Prostate gland (tissue), 2 donors: ENCODE measurements around the gene MRPL16. TPM values are rescaled to one million over a fixed set of nuclear protein-coding genes. Genes with fewer than 3 reads are reported as not detected.
"Not testable (repeated sequence)": the region's sequence is repeated elsewhere in the genome, so short reads cannot be mapped to it uniquely, and the experiment has no call there.

Source experiments
- DNase-seq: peaks from one replicate; pipeline ENCODE4 v3.0.0-alpha.2; 2019; ENCODE audit warnings: low spot score
- H3K27ac ChIP-seq, 2 donors: fragments of 200-600 bp; sonication (generic); 2 replicates each; pipeline ENCODE4 v1.5.1; 2017 to 2019
- H3K27me3 ChIP-seq: fragments of 200-600 bp; sonication (generic); replicated peaks from 2 replicates; pipeline ENCODE4 v1.5.1; 2019; ENCODE audit not compliant: insufficient read depth
- H3K36me3 ChIP-seq, 2 donors: fragments of 200-600 bp; sonication (generic); 1 replicate in 1 of 2; 2 replicates in 1 of 2; pipeline versions ENCODE4 v1.5.1 to v1.8.1; 2017 to 2019
- H3K4me1 ChIP-seq: fragments of 200-600 bp; sonication (generic); replicated peaks from 2 replicates; pipeline ENCODE4 v1.5.1; 2019
- H3K4me3 ChIP-seq, 2 donors: fragments of 200-600 bp; sonication (generic); 2 replicates each; pipeline ENCODE4 v1.5.1; 2017 to 2019
- H3K9me3 ChIP-seq: fragments of 200-600 bp; sonication (generic); 2 replicates; pipeline ENCODE4 v1.5.1; 2017
- CTCF ChIP-seq, 4 experiments: fragments of 200-600 bp in 2 of 4; fragments of 450-650 bp in 2 of 4; sonication (generic) in 2 of 4; IDR thresholded peaks; 1 replicate in 3 of 4; 2 replicates in 1 of 4; pipeline ENCODE4 v1.5.1; 2016 to 2019; ENCODE audit warnings: antibody characterized with exemption in 4 of 4, mild to moderate bottlenecking in 2 of 4, moderate library complexity in 2 of 4
- POLR2A ChIP-seq: fragments of 450-650 bp; IDR thresholded peaks from one replicate; pipeline ENCODE4 v1.6.1; 2016; ENCODE audit warnings: antibody characterized with exemption, mild to moderate bottlenecking
- POLR2AphosphoS5 ChIP-seq: sonication (generic); formaldehyde crosslinking; IDR thresholded peaks from one replicate; pipeline ENCODE4 v1.6.1; 2017; ENCODE audit warnings: antibody characterized with exemption
- WGBS: methylation state at CpG from one replicate; pipeline ENCODE4 v1.1.5; 2018; 5-methylcytosine and 5-hydroxymethylcytosine counted together
- intact Hi-C: fragments of 100-400 bp; cut with DNase I; formaldehyde crosslinking; loops from one replicate; pipeline ENCODE4 v1.14.2; 2022
- total RNA-seq, 2 donors: library from RNA; depleted of rRNA; stranded (reverse); fragments of >200 nt; gene quantifications; one replicate each; pipeline ENCODE4 v1.1.0, GENCODE V29; 2016

The MRPL16 gene
- 10 to 100 TPM; 38.3 to 97.6 TPM for total RNA-seq

GRCh38 chr11:59810189-59810910, at the start of gene MRPL16:
TSS of gene MRPL16 (minus strand) at chr11:59810778. CDS start at chr11:59810658, 120 bp downstream.
- Histone ChIP-seq H3K4me1 (no peaks in the 10 kb centered on the region), H3K36me3 (no peaks in the 10 kb centered on the region), H3K9me3 (no peaks in the 10 kb centered on the region), H3K27me3 (no peaks in the 10 kb centered on the region), H3K4me3 (peak within 1 kb of the TSS; percentile 79 to 93), H3K27ac (peak within 1 kb of the TSS; percentile 78 to 79)
- TF ChIP-seq POLR2A (peak; percentile 48), POLR2AphosphoS5 (peak; percentile 87), CTCF (IDR thresholded peaks at IDR 0.05) (peak in 2 of 4 experiments; percentile 42 to 48)
- intact Hi-C loops, result loop anchor here (2.0 kb wide), 1 partner anchor 56 kb away; the partner anchor contains the start of gene STX3
- under 1% methylated on average over 54 of the region's 54 CpGs for WGBS
- DNase-seq, result peak; percentile 86

- no peaks in the 10 kb centered on the region for H3K36me3 ChIP-seq
- H3K27me3 ChIP-seq, result no peaks in the 10 kb centered on the region
- no peak for TF ChIP-seq POLR2A
- TF ChIP-seq POLR2AphosphoS5, result no peak
- TF ChIP-seq CTCF (IDR thresholded peaks at IDR 0.05), result no peak
- no peak overlapping the region for H3K27ac ChIP-seq
- no peaks in the 10 kb centered on the region for H3K4me1 ChIP-seq
- H3K9me3 ChIP-seq, result no peaks in the 10 kb centered on the region
- no peak overlapping the region for H3K4me3 ChIP-seq
- no peak for DNase-seq
- intact Hi-C loops, result loop anchor here (10.0 kb wide), 1 partner anchor 55 kb away; no protein-coding TSS in a partner anchor
These were observed 49.1 kb upstream of the MRPL16 start for GRCh38 chr11:59859673-59860072.

GRCh38 chr11:59857439-59858434, 47.2 kb upstream of the MRPL16 start:
- Histone ChIP-seq H3K36me3 (no peaks in the 10 kb centered on the region), H3K4me3 (no peak overlapping the region), H3K9me3 (no peaks in the 10 kb centered on the region), H3K27ac (no peak overlapping the region), H3K4me1 (no peaks in the 10 kb centered on the region), H3K27me3 (no peaks in the 10 kb centered on the region)
- no peak for TF ChIP-seq POLR2AphosphoS5
- no peak for TF ChIP-seq CTCF (IDR thresholded peaks at IDR 0.05)
- TF ChIP-seq POLR2A, result no peak
- WGBS, result 58% methylated on average over 10 of the region's 10 CpGs
- intact Hi-C loops, result loop anchor here (10.0 kb wide), 1 partner anchor 57 kb away; no protein-coding TSS in a partner anchor
- DNase-seq, result no peak

- Histone ChIP-seq H3K27ac (no peak overlapping the region), H3K9me3 (no peaks in the 10 kb centered on the region), H3K4me3 (no peak overlapping the region), H3K36me3 (no peaks in the 10 kb centered on the region), H3K27me3 (no peaks in the 10 kb centered on the region), H3K4me1 (no peaks in the 10 kb centered on the region)
- no peak for TF ChIP-seq POLR2AphosphoS5
- TF ChIP-seq CTCF (IDR thresholded peaks at IDR 0.05), result no peak
- intact Hi-C loops, result loop anchor here (10.0 kb wide), 1 partner anchor 60 kb away; no protein-coding TSS in a partner anchor
- no peak for DNase-seq
- WGBS, result 47% methylated on average over 2 of the region's 2 CpGs
These were observed 44.3 kb upstream of the MRPL16 start for GRCh38 chr11:59854871-59855270.

- H3K27ac ChIP-seq, H3K4me3 ChIP-seq, H3K4me1 ChIP-seq, DNase-seq, H3K36me3 ChIP-seq, H3K27me3 ChIP-seq, H3K9me3 ChIP-seq: not testable (repeated sequence)
- 93% methylated on average over 5 of the region's 5 CpGs for WGBS
- intact Hi-C loops, result loop anchor here (10.0 kb wide), 1 partner anchor 63 kb away; no protein-coding TSS in a partner anchor
These were observed 40.8 kb upstream of the MRPL16 start for GRCh38 chr11:59851416-59851815.

- H3K36me3 ChIP-seq, H3K9me3 ChIP-seq, H3K27me3 ChIP-seq, H3K4me1 ChIP-seq, H3K4me3 ChIP-seq, intact Hi-C loops, DNase-seq, H3K27ac ChIP-seq: not testable (repeated sequence)
- WGBS, result 93% methylated on average over 2 of the region's 2 CpGs
These were observed 39.0 kb upstream of the MRPL16 start for GRCh38 chr11:59849551-59849950.
